ENCODE measurements around the gene OSBPL5. TPM values are rescaled to one million over a fixed set of nuclear protein-coding genes. Genes with fewer than 3 reads are reported as not detected.

Gene OSBPL5
- total and polyA plus RNA-seq, 9 of the 15 experiments (the other 6 are each of a cell fraction or from before 2014, with no cell fraction given) = 0.06 to 14.8 (median 3.2) TPM

DNA sequence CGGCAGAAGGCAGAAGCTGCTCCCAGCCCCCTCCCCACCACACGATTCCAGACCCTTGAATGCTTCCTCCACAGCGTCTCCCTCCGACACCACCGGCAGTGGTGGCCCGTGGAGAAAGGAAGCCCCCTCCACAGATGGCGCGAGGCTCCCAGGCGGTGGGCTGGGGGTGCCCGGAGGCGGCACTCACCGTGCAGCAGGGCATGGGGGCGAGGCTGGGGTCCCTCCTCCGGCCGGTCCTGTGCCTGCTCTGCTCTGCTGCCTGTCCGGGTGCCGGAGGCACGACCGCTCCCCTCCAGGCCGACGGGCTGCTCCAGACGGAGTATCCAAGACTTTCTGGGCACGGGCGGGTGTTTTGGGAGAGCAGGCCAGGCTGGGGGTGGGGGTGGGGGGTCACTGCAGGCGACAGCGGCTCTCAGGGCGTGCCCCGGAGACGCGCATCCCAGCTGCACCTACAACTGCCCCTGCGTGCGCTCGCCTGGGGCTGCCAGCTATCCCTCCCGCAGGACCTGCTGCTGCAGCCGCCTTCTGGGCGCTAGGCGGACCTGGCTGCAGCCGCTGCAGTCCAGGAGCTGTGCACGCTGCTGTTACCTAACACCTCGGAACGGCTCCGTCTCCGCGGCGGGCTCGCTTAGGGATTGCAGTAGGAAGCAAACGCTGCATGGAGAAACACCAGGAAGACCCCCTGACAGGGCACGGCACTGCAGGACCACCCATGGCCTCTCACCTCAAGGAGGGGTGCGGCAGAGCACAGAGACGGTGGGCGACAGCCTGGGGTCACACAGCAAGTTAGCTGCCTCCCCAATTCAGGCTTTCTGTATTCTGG lies 38.3 kb upstream of the OSBPL5 start:
- Histone ChIP-seq H3K27ac (ENCODE audit: extremely low read depth, low read depth, low read length) (no peak overlapping the region), H3K4me2 (ENCODE audit: insufficient read depth, low read length) (no peak overlapping the region), H3K27me3 (ENCODE audit: control insufficient read depth in 2 of 2, insufficient read depth in 2 of 2, low read length in 2 of 2) (peaks cover 33 to 65% of the 10 kb centered on the region in 2 experiments; a peak in 4 of 5 replicates), H3K9me3 (replicated peaks; ENCODE audit: control insufficient read depth, insufficient read depth, low read depth, low read length) (no peaks in the 10 kb centered on the region), H2AFZ (ENCODE audit: low read depth, low read length) (no peak overlapping the region), H3K4me1 (replicated peaks in 1 of 2; ENCODE audit: control insufficient read depth in 2 of 2, insufficient read depth in 2 of 2, low read length in 2 of 2) (peaks cover 0 to 31% of the 10 kb centered on the region in 2 experiments; a peak in 2 of 5 replicates), H3K36me3 (ENCODE audit: control insufficient read depth, insufficient read depth, low read length) (no peaks in the 10 kb centered on the region), H3K9me1 (ENCODE audit: control insufficient read depth, insufficient read depth, low read length) (no peaks in the 10 kb centered on the region), H3K4me3 (no peak overlapping the region), H4K20me1 (replicated peaks; ENCODE audit: control insufficient read depth, insufficient read depth, low read length) (peaks cover 8% of the 10 kb centered on the region), H3K79me2 (ENCODE audit: control insufficient read depth, insufficient read depth, low read length) (no peaks in the 10 kb centered on the region), H3K9ac (ENCODE audit: insufficient read depth in 1 of 2, low read depth in 2 of 2, low read length in 2 of 2) (no peak overlapping the region; a peak in 1 of 4 replicates)
- no TSS peak for BruUV-seq (replicated peaks)
- POLR2A ChIA-PET = no interaction called here
- TF ChIP-seq, protein P1, sequence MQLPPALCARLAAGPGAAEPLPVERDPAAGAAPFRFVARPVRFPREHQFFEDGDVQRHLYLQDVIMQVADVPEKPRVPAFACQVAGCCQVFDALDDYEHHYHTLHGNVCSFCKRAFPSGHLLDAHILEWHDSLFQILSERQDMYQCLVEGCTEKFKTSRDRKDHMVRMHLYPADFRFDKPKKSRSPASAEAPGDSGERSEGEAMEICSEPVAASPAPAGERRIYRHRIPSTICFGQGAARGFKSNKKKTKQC (CRISPR knock-in tag; IDR thresholded peaks at IDR 0.05) = peak; percentile 27; the same call in 1 of the 2 replicates
- TF ChIP-seq ZFP36 (IDR thresholded peaks at IDR 0.05; ENCODE audit: low read depth, low read length, partially characterized antibody) = peak; percentile 68
- TF ChIP-seq BRD9 (IDR thresholded peaks at IDR 0.05; ENCODE audit: low read depth, partially characterized antibody) = peak; percentile 68
- no peak for TF ChIP-seq MED1 (CRISPR knock-in tag; IDR thresholded peaks at IDR 0.05; ENCODE audit: borderline replicate concordance)
- TF ChIP-seq, protein P2, sequence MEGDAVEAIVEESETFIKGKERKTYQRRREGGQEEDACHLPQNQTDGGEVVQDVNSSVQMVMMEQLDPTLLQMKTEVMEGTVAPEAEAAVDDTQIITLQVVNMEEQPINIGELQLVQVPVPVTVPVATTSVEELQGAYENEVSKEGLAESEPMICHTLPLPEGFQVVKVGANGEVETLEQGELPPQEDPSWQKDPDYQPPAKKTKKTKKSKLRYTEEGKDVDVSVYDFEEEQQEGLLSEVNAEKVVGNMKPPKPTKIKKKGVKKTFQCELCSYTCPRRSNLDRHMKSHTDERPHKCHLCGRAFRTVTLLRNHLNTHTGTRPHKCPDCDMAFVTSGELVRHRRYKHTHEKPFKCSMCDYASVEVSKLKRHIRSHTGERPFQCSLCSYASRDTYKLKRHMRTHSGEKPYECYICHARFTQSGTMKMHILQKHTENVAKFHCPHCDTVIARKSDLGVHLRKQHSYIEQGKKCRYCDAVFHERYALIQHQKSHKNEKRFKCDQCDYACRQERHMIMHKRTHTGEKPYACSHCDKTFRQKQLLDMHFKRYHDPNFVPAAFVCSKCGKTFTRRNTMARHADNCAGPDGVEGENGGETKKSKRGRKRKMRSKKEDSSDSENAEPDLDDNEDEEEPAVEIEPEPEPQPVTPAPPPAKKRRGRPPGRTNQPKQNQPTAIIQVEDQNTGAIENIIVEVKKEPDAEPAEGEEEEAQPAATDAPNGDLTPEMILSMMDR (IDR thresholded peaks at IDR 0.05 in 2 of 3, conservative IDR thresholded peaks at IDR 0.05 in 1 of 3; ENCODE audit: insufficient read depth in 2 of 3, low read depth in 1 of 3, low read length in 3 of 3) = 0 out of 6 replicates have a peak, but pooled peaks of 1 of the 3 experiments have one; percentile 9
- TF ChIP-seq, protein P3, sequence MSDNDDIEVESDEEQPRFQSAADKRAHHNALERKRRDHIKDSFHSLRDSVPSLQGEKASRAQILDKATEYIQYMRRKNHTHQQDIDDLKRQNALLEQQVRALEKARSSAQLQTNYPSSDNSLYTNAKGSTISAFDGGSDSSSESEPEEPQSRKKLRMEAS (CRISPR knock-in tag; IDR thresholded peaks at IDR 0.05) = peak; percentile 53
- TF ChIP-seq TOE1 (IDR thresholded peaks at IDR 0.05; ENCODE audit: borderline replicate concordance) = no peak
- TF ChIP-seq TOE1 (CRISPR knock-in tag; IDR thresholded peaks at IDR 0.05; ENCODE audit: borderline replicate concordance, low read depth) = no peak
- peak; percentile 50; the same call in 1 of the 2 replicates for TF ChIP-seq BCOR (IDR thresholded peaks at IDR 0.05)
- ATAC-seq = 0 out of 3 replicates have a peak, but pooled peaks have one; percentile 27
- in situ Hi-C loops (cut with MboI) = no loop called here
- intact Hi-C loops (cut with micrococcal nuclease) = no loop called here
- DNase-seq (ENCODE audit: extremely low read depth in 1 of 4, low spot score in 3 of 4) = no peak
- CTCF ChIA-PET (ENCODE audit: low intra/inter-chr PET ratio) = interaction anchor here (0.6 kb wide), 1 partner anchor 948 kb away, joined by 3 read pairs; no protein-coding TSS in a partner anchor
- FAIRE-seq = no peak
- 13% methylated on average over 45 of the region's 51 CpGs for WGBS (ENCODE audit: insufficient coverage, low coverage, missing lambda C conversion rate)
